Left forelimb (tissue), 1 donor: ENCODE data around the gene ZFAND2A.
"Not testable (repeated sequence)": the region's sequence is repeated elsewhere in the genome, so short reads cannot be mapped to it uniquely, and the experiment has no call there.

Source experiments
- DNase-seq: peaks from one replicate; pipeline ENCODE4 v3.0.0-alpha.2; 2018; ENCODE audit warnings: low spot score

ZFAND2A gene

GRCh38 chr7:1159891-1160669, at the start of gene ZFAND2A:
TSS of gene ZFAND2A (minus strand) at chr7:1160196. CDS start at chr7:1158212, 1,984 bp downstream.
- peak; percentile 100 for DNase-seq

DNA sequence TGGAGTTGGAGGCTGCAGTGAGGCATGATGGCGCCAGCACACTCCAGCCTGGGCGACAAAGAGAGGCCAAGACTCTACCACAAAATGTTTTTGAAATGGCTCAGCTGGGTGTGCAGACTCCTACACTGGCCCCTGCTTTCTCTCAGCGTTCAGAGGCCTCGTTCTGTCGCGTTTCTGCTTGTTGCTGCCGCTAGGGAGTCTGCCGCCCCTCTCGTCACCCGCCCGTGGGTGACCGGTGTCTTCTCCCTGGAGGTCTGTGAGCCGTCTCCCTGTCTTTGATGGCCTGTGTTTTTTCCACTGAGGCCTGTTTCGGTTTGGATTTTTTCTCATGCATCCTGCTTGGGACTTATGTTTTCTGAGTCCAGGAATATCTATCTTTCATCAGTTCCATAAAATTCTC, 49.1 kb upstream of the ZFAND2A start:
- no peak for DNase-seq

DNA sequence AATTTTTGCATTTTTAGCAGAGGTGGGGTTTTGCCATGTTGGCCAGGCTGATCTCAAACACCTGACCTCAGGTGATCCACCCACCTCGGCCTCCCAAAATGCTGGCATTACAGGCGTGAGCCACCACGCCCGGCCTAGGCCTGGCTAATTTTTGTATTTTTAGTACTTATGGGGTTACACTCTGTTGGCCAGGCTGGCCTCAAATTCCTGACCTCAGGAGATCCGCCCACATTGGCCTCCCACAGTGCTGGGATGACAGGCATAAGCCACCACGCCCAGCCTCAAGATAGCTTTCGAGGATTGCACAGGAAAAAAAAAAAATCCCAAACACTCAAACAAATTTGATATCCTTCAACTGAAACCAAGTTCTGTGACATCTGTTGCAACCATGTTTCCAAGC, 45.7 kb upstream of the ZFAND2A start:
- not testable (repeated sequence) for DNase-seq

GRCh38 chr7:1204460-1205140, 44.6 kb upstream of the ZFAND2A start:
- no peak for DNase-seq

DNA sequence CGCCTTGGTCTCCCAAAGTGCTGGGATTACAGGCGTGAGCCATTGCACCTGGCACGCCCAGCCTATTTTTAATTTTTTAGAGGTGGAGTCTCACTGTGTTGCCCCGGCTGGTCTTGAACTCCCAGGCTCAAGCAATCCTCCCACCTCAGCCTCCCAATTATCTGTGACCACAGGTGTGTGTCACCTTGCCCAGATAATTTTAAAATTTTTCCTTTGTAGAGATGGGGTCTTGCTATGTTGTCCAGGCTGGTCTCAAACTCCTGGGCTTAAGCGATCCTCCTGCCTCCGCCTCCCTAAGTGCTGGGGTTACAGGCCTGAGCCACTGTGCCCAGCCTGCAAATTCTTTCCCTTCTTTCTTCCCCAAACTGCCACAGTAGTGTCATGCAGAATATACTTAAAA, 42.9 kb upstream of the ZFAND2A start:
- not testable (repeated sequence) for DNase-seq

- DNase-seq = no peak
These were observed 41.9 kb upstream of the ZFAND2A start for GRCh38 chr7:1201916-1202315.

- DNase-seq = no peak
These were observed 40.0 kb upstream of the ZFAND2A start for GRCh38 chr7:1200045-1200444.

GRCh38 chr7:1197997-1198625, 38.1 kb upstream of the ZFAND2A start:
- no peak for DNase-seq

GRCh38 chr7:1196950-1197349, 37.0 kb upstream of the ZFAND2A start:
- DNase-seq = no peak

DNA sequence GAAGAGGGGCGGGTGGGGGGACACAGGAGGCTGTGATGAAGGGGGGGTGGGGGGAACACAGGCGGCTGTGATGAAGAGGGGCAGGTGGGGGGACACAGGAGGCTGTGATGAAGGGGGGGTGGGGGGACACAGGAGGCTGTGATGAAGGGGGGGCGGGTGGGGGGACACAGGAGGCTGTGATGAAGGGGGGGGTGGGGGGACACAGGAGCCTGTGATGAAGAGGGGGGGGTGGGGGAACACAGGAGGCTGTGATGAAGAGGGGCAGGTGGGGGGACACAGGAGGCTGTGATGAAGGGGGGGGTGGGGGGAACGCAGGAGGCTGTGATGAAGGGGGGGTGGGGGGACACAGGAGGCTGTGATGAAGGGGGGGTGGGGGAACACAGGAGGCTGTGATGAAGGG, 36.4 kb upstream of the ZFAND2A start:
- DNase-seq = not testable (repeated sequence)

- DNase-seq = no peak
These were observed 33.8 kb upstream of the ZFAND2A start for GRCh38 chr7:1193593-1194424.

DNA sequence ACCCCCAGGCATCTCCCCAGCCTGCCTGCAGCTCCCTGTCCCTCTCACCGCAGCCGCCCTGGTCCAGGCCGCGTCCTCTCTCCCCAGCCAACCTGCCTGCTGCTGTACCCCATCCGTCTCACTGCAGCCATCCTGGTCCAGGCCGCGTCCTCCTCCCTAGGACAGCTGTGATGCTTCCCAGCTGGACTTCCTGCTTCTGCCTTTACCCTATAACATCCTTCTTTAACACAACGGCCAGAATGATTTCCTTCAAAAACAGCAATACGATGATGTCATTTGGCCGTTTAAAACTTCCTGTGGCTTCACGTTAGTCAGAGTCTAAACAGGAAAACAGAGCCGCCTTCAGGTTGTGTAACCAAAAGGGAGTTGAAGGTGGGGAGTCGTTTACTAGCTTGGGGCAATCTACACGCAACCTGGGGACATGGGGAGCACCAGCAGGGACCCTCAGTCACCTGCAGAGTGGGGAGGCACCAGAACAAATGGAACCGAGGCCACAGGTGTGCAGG, 32.2 kb upstream of the ZFAND2A start:
- no peak for DNase-seq

GRCh38 chr7:1189986-1190772, 30.2 kb upstream of the ZFAND2A start:
- DNase-seq = no peak

DNA sequence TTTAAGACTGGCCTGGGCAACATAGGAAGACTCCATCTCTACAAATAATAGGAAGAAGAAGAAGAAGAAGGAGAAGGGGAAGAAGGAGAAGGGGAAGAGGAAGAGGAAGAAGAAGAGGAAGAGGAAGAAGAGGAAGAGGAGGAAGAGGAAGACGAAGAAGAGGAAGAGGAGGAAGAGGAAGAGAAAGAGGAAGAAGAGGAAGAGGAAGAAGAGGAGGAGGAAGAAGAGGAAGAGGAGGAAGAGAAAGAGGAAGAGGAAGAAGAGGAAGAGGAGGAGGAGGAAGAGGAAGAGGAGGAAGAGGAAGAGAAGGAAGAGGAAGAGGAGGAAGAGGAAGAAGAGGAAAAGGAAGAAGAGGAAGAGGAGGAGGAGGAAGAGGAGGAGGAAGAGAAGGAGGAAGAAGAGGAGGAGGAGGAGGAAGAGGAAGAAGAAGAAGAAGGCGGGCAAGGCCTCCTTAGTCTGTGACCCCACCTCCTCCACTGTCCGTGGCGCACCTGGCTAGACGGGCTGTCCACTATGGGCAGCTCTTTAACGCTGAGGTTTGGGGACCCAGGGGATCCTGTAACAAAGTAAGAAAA, 28.8 kb upstream of the ZFAND2A start:
- no peak for DNase-seq

- no peak for DNase-seq
These were observed 27.1 kb upstream of the ZFAND2A start for GRCh38 chr7:1187127-1187526.

DNA sequence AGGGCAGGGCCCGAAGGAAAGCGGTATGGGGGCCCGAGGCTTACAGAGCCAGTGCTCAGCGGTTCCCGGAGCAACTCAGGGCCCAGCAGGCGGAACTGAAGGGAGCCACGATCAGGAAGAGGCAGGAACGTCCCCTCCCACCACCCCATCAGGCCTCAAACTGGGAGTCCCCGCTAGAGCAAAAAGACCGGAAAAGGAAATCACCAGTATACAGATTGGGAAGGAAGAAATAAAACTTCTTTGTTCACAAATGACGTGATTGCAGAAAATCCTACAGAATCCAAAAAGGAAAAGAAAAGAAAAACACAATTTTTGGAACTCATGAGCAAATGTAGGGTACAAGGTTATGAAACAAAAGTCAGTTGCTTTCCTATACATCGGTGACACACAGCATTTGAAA, 21.6 kb upstream of the ZFAND2A start:
- no peak for DNase-seq

- DNase-seq = no peak
These were observed 21.0 kb upstream of the ZFAND2A start for GRCh38 chr7:1181031-1181430.

DNA sequence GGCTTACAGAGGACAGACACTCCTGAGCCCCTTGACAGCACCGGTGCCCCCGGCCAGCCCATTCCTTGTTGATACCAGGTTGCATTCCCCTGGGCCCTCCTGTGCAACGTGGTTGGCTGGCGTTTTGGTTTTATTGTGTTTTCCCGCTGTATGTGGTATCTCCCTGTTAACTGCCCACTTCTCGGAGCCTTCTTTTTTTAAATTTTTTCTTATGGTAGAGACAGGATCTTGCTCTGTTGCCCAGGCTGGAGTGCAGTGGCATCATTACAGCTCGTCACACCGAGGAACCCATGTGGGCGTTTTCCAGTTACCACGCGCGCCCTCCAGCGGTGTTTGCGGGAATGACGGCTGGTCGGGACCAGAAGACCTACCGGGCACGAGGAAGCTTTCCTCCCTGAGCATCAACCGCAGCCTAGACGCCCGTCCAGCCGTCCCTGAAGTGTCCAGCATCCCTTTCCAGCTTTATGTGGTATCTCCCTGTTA, 16.9 kb upstream of the ZFAND2A start:
- no peak for DNase-seq

DNA sequence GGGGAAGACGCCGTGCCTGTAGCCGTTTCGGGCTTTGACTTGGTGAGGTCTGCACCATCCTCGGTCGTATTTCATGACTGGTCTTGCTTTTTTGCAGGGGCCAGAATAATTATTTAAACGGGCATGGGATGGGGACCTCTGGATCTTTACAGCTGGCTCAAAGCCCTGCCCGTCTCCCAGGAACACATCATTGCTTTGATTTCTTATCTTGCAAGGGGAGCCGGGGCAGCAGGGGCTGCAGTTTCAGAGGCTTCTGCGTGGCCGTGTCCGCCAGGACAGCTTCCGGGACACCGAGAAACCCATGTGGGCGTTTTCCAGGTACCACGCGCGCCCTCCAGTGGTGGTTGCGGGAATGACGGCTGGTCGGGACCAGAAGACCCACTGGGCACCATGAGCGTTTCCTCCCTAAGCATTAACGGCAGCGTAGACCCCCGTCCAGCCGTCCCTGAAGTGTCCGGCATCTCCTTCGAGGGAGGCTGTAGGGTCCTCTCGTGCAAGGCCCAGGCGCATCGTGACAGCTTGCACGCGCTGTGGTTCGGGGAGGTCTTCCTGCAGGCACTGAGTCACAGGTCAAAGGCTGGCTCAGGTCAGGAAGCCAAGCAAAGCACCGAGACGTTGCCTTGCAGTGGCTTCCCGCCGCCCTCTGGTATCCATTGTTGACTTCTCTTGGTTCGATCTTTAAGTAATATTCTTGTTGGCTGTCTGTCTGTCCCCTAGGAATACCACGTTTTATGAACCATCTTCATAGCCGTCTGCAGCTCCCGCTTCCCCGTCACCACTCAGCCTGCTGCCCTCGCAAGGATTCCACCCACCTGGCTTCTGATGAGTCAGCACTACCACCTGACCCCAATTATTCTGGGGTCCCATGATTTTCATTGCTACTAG, 16.2 kb upstream of the ZFAND2A start:
- DNase-seq = peak; percentile 79

- no peak for DNase-seq
These were observed 15.6 kb upstream of the ZFAND2A start for GRCh38 chr7:1175597-1175966.
